Stimulated activated memory B cell treated with anti-CD40 and anti-IgM and Interleukin-4, amounts not matched to agents 10 μg/mL and 1 μg/mL and 100 μg/mL, for 72 hours (primary cell): Measurements from ENCODE around the gene WDR53.
"Not testable (repeated sequence)": the region's sequence is repeated elsewhere in the genome, so short reads cannot be mapped to it uniquely, and the experiment has no call there.

Experiments used
- ATAC-seq: fragments of 150-1000 bp; cut with Tn5 transposase; 2 replicates; pipeline ENCODE4 v1.10.0; 2021
- H3K27ac Mint-ChIP-seq: one replicate; pipeline ENCODE4 v1.8.0; 2022; ENCODE audit warnings: mild to moderate bottlenecking, mixed read lengths
- H3K27me3 Mint-ChIP-seq: one replicate; pipeline ENCODE4 v1.8.0; 2022; ENCODE audit warnings: mixed read lengths
- H3K36me3 Mint-ChIP-seq: one replicate; pipeline ENCODE4 v1.8.0; 2022; ENCODE audit warnings: mixed read lengths
- H3K4me1 Mint-ChIP-seq: one replicate; pipeline ENCODE4 v1.8.0; 2022; ENCODE audit warnings: mixed read lengths
- H3K4me3 Mint-ChIP-seq: one replicate; pipeline ENCODE4 v1.8.0; 2022; ENCODE audit warnings: mild to moderate bottlenecking, moderate library complexity, mixed read lengths
- H3K9me3 Mint-ChIP-seq: one replicate; pipeline ENCODE4 v1.8.0; 2022; ENCODE audit warnings: mixed read lengths

WDR53 gene

GRCh38 chr3:196585044-196585757 lies 16.8 kb upstream of the WDR53 start:
- Mint-ChIP-seq H3K4me1 (no peaks in the 10 kb centered on the region), H3K27me3 (no peaks in the 10 kb centered on the region), H3K27ac (no peak overlapping the region), H3K9me3 (no peaks in the 10 kb centered on the region), H3K36me3 (peaks cover 41% of the 10 kb centered on the region), H3K4me3 (no peak overlapping the region)
- no peak for ATAC-seq

- ATAC-seq: no peak
- Mint-ChIP-seq H3K9me3 (no peaks in the 10 kb centered on the region), H3K4me1 (peaks cover 24% of the 10 kb centered on the region), H3K36me3 (no peaks in the 10 kb centered on the region), H3K4me3 (no peak overlapping the region), H3K27me3 (no peaks in the 10 kb centered on the region), H3K27ac (no peak overlapping the region)
Observed at GRCh38 chr3:196572389-196572788, 4.0 kb upstream of the WDR53 start.

- ATAC-seq, H3K9me3 Mint-ChIP-seq, H3K27me3 Mint-ChIP-seq, H3K36me3 Mint-ChIP-seq, H3K27ac Mint-ChIP-seq: not testable (repeated sequence)
- peak overlapping the region; percentile 12 for H3K4me3 Mint-ChIP-seq
- peaks cover 30% of the 10 kb centered on the region for H3K4me1 Mint-ChIP-seq
Observed at GRCh38 chr3:196570332-196570731, 2.0 kb upstream of the WDR53 start.

GRCh38 chr3:196569003-196569516 lies 706 bp upstream of the WDR53 start:
- Mint-ChIP-seq H3K27ac (peak overlapping the region; percentile 87), H3K27me3 (no peaks in the 10 kb centered on the region), H3K9me3 (no peaks in the 10 kb centered on the region), H3K36me3 (no peaks in the 10 kb centered on the region), H3K4me3 (peak overlapping the region; percentile 84), H3K4me1 (peaks cover 22% of the 10 kb centered on the region)
- ATAC-seq: peak; percentile 72

- no peak overlapping the region for H3K27ac Mint-ChIP-seq
- H3K4me1 Mint-ChIP-seq: peaks cover 8% of the 10 kb centered on the region
- no peak for ATAC-seq
- H3K4me3 Mint-ChIP-seq: no peak overlapping the region
- no peaks in the 10 kb centered on the region for H3K27me3 Mint-ChIP-seq
- peaks cover 16% of the 10 kb centered on the region for H3K36me3 Mint-ChIP-seq
- no peaks in the 10 kb centered on the region for H3K9me3 Mint-ChIP-seq
Observed at GRCh38 chr3:196563721-196564225, 4.6 kb downstream of the WDR53 start.

- no peaks in the 10 kb centered on the region for H3K27me3 Mint-ChIP-seq
- no peak overlapping the region for H3K27ac Mint-ChIP-seq
- H3K4me1 Mint-ChIP-seq: peaks cover 14% of the 10 kb centered on the region
- peaks cover 21% of the 10 kb centered on the region for H3K36me3 Mint-ChIP-seq
- no peaks in the 10 kb centered on the region for H3K9me3 Mint-ChIP-seq
- H3K4me3 Mint-ChIP-seq: no peak overlapping the region
- ATAC-seq: no peak
Observed at GRCh38 chr3:196559826-196560225, 8.5 kb downstream of the WDR53 start.

GRCh38 chr3:196558476-196558875 lies 9.9 kb downstream of the WDR53 start:
- peaks cover 24% of the 10 kb centered on the region for H3K4me1 Mint-ChIP-seq
- H3K4me3 Mint-ChIP-seq: no peak overlapping the region
- H3K36me3 Mint-ChIP-seq: peaks cover 25% of the 10 kb centered on the region
- ATAC-seq: no peak
- H3K9me3 Mint-ChIP-seq: no peaks in the 10 kb centered on the region
- H3K27me3 Mint-ChIP-seq: no peaks in the 10 kb centered on the region
- peak overlapping the region; percentile 36 for H3K27ac Mint-ChIP-seq

- Mint-ChIP-seq H3K4me3 (no peak overlapping the region), H3K27me3 (no peaks in the 10 kb centered on the region), H3K27ac (peak overlapping the region; percentile 65), H3K9me3 (no peaks in the 10 kb centered on the region), H3K4me1 (peaks cover 24% of the 10 kb centered on the region), H3K36me3 (peaks cover 25% of the 10 kb centered on the region)
- ATAC-seq: no peak
Observed at GRCh38 chr3:196557236-196557635, 11.1 kb downstream of the WDR53 start.

GRCh38 chr3:196555295-196555694 lies 13.1 kb downstream of the WDR53 start:
- Mint-ChIP-seq H3K27ac (no peak overlapping the region), H3K9me3 (peaks cover under 1% of the 10 kb centered on the region), H3K4me1 (peaks cover 24% of the 10 kb centered on the region), H3K36me3 (peaks cover 16% of the 10 kb centered on the region), H3K4me3 (no peak overlapping the region), H3K27me3 (no peaks in the 10 kb centered on the region)
- no peak for ATAC-seq

GRCh38 chr3:196554205-196554604 lies 14.1 kb downstream of the WDR53 start:
- peaks cover 16% of the 10 kb centered on the region for H3K36me3 Mint-ChIP-seq
- peaks cover 2% of the 10 kb centered on the region for H3K9me3 Mint-ChIP-seq
- H3K4me3 Mint-ChIP-seq: no peak overlapping the region
- peak overlapping the region; percentile 76 for H3K27ac Mint-ChIP-seq
- H3K4me1 Mint-ChIP-seq: peaks cover 24% of the 10 kb centered on the region
- no peak for ATAC-seq
- H3K27me3 Mint-ChIP-seq: no peaks in the 10 kb centered on the region

GRCh38 chr3:196553551-196553950 lies 14.8 kb downstream of the WDR53 start:
- H3K27ac Mint-ChIP-seq: no peak overlapping the region

GRCh38 chr3:196552253-196552652 lies 16.1 kb downstream of the WDR53 start:
- no peaks in the 10 kb centered on the region for H3K27me3 Mint-ChIP-seq
- no peak for ATAC-seq
- H3K4me1 Mint-ChIP-seq: peaks cover 24% of the 10 kb centered on the region
- H3K36me3 Mint-ChIP-seq: peaks cover 13% of the 10 kb centered on the region
- no peak overlapping the region for H3K4me3 Mint-ChIP-seq
- H3K27ac Mint-ChIP-seq: no peak overlapping the region
- peaks cover 8% of the 10 kb centered on the region for H3K9me3 Mint-ChIP-seq

More at GRCh38 chr3:196553551-196553950, 14.8 kb downstream of the WDR53 start:
- ATAC-seq: no peak
- Mint-ChIP-seq H3K27me3 (no peaks in the 10 kb centered on the region), H3K4me1 (peaks cover 24% of the 10 kb centered on the region), H3K9me3 (peaks cover 2% of the 10 kb centered on the region), H3K4me3 (no peak overlapping the region), H3K36me3 (peaks cover 13% of the 10 kb centered on the region)

GRCh38 chr3:196550172-196550571 lies 18.2 kb downstream of the WDR53 start:
- H3K9me3 Mint-ChIP-seq, H3K27ac Mint-ChIP-seq, H3K27me3 Mint-ChIP-seq, H3K36me3 Mint-ChIP-seq, H3K4me3 Mint-ChIP-seq, ATAC-seq: not testable (repeated sequence)
- peaks cover 13% of the 10 kb centered on the region for H3K4me1 Mint-ChIP-seq

- ATAC-seq, H3K9me3 Mint-ChIP-seq, H3K36me3 Mint-ChIP-seq, H3K27ac Mint-ChIP-seq, H3K27me3 Mint-ChIP-seq, H3K4me3 Mint-ChIP-seq, H3K4me1 Mint-ChIP-seq: not testable (repeated sequence)
Observed at GRCh38 chr3:196549312-196549711, 19.0 kb downstream of the WDR53 start.

- no peak for ATAC-seq
- Mint-ChIP-seq H3K27me3 (no peaks in the 10 kb centered on the region), H3K27ac (no peak overlapping the region), H3K4me3 (no peak overlapping the region), H3K9me3 (peaks cover 9% of the 10 kb centered on the region), H3K36me3 (peaks cover 4% of the 10 kb centered on the region), H3K4me1 (no peaks in the 10 kb centered on the region)
Observed at GRCh38 chr3:196547067-196547466, 21.3 kb downstream of the WDR53 start.

- no peaks in the 10 kb centered on the region for H3K4me1 Mint-ChIP-seq
- H3K27ac Mint-ChIP-seq: no peak overlapping the region
- no peak for ATAC-seq
- H3K4me3 Mint-ChIP-seq: no peak overlapping the region
- peaks cover 4% of the 10 kb centered on the region for H3K36me3 Mint-ChIP-seq
- H3K27me3 Mint-ChIP-seq: no peaks in the 10 kb centered on the region
- H3K9me3 Mint-ChIP-seq: peaks cover 9% of the 10 kb centered on the region
Observed at GRCh38 chr3:196546537-196546936, 21.8 kb downstream of the WDR53 start.
